ENCODE data around the gene EXOC6B.
"Not testable (repeated sequence)": the region's sequence is repeated elsewhere in the genome, so short reads cannot be mapped to it uniquely, and the experiment has no call there.

The EXOC6B gene

GRCh38 chr2:72539071-72539552, 286.7 kb downstream of the EXOC6B start:
- DNase-seq = no peak

- DNase-seq = no peak
These were observed 287.3 kb downstream of the EXOC6B start for GRCh38 chr2:72538486-72538885.

- DNase-seq = not testable (repeated sequence)
These were observed 290.2 kb downstream of the EXOC6B start for GRCh38 chr2:72535586-72535985.

DNA sequence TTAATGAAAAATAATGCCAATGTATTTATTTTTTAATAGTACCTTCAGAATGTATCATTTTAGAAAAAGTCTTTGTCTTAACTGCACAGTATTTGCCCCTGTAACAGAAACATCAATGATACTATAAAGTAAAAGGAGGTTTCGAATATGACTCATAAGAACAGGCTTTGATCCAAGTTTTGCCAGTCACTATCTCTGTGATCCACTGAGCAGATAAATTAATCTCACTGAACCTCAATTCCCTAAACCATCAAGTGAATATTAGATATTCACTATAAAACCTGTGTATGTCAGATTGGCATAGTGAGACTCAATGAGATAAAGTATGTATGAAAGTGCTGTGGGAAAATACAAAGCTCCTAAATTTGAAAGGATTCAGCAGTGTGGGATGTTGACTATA, 292.1 kb downstream of the EXOC6B start:
- no peak for DNase-seq

DNA sequence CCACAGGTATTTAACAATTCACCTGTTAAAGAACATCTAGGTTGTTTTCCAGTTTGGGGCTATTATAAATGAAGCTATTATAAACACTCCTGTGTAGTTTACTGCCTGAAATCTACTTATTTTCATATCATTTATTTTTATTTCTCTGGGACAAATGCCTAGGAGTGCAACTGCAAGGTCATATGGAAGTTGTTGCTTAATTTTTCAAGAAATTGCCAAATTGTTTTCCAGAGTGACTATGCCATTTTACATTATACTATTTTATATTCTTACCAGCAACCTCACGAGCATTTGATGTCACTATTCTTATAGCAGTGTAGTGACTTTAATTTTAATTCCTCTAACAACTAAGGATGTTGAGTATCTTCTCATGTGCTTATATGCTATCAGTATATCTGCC, 298.4 kb downstream of the EXOC6B start:
- no peak for DNase-seq

- no peak for DNase-seq
These were observed 299.2 kb downstream of the EXOC6B start for GRCh38 chr2:72526623-72527022.

DNA sequence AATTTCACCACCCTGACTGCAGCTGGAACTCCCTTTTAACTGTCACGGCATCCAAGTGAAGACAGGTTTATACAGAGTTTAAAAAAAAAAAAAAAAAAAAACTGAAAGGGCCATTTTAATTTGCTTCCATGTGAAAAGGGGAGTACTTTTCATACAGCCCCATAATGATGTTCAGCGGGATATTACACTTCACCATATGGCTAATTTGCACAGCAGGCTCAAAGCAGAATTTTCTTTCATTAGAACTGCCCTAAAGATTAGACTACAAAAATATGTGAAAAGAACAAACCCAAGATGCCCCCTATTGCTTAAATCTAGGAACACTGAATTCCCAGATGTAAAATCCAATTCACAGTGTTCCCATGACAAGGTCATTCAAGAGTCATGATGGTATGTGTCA, 301.8 kb downstream of the EXOC6B start:
- no peak for DNase-seq

- DNase-seq = no peak
These were observed 310.1 kb downstream of the EXOC6B start for GRCh38 chr2:72515696-72516095.

GRCh38 chr2:72513011-72513410, 312.8 kb downstream of the EXOC6B start:
- no peak for DNase-seq

- DNase-seq = no peak
These were observed 313.5 kb downstream of the EXOC6B start for GRCh38 chr2:72512376-72512775.

GRCh38 chr2:72511906-72512305, 313.9 kb downstream of the EXOC6B start:
- no peak for DNase-seq

- no peak for DNase-seq
These were observed 328.1 kb downstream of the EXOC6B start for GRCh38 chr2:72497763-72498162.

DNA sequence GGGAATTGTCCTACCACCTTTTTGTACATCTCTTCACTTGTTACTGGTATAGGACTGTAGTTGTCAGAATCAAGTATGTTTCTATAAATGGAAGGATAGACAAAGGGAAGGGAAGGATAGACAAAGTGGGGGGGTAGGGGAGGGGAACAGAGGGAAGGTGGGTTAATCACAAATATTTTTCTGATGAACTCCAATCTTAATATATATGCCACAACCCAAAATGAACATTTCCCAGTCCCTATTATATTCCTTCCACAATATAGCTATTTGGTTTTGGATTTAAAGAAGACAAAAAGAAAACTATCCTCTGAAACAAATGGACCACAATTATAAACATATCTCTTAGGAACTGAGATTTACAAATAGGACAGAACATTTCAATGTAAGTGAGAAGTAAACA, 329.4 kb downstream of the EXOC6B start:
- no peak for DNase-seq

DNA sequence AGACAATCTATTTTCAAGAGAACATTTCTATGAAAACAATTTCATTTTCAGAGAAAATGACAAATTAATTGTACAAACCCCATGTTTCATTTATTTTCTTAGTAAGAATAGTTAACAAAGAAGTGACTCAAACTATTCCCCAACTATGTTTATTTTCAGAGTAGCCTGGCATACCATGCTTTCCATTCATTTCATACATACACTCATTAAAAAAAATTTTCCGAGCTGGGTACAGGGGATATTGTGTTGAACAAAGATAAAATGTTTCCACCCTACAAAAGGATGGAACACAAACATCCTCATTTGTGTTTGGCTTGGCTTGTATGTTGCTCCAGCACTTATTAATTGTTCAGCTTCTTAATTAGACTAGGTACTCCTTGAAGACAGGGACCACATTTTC, 331.4 kb downstream of the EXOC6B start:
- no peak for DNase-seq

DNA sequence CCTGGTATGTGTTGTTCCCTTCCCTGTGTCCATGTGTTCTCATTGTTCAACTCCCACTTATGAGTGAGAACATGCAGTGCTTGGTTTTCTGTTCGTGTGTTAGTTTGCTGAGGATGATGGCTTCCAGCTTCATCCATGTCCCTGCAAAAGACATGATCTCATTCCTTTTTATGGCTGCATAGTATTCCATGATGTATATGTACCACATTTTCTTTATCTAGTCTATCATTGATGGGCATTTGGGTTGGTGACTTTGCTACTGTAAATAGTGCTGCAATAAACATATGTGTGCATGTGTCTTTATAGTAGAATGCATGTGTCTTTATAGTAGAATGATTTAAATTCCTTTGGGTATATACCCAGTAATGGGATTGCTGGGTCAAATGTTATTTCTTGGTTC, 341.2 kb downstream of the EXOC6B start:
- not testable (repeated sequence) for DNase-seq

DNA sequence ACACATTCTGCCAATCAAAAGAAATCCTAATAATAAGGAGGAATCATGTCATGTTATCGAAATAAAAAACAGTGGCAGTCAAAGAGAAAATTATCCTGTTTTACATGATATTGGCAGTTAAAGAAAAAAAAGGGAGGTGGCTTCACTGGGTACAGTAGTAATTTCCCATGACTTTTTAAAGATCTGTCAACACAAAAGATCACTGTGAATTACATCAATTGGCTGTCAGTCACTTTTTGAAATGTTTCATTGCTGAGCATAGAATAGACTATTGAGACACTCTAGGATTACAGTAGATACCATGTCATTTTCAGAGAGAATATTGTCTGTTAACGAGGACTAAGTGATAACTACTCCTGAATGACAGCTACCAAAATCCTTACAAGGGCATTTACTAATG, 342.5 kb downstream of the EXOC6B start:
- no peak for DNase-seq

DNA sequence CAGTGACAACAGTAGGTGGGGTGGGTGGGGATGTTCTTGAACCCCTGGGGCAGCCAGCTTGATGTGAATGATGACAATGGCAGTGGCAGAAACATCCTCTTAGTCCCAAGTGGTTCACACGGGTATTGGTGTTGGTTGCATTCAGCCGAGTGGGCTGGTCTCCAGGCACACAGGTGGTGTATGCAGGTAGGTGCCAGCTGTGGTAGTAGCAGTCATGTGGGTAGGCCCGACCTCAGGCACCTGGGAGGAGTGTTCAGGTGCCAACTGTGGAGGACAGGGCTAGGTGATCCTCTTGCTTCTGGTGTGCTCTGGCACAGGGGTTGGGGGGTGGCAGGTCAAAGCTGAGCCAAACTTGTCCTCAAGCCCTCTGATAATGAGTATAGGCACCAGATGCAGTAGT, 350.6 kb downstream of the EXOC6B start:
- no peak for DNase-seq

DNA sequence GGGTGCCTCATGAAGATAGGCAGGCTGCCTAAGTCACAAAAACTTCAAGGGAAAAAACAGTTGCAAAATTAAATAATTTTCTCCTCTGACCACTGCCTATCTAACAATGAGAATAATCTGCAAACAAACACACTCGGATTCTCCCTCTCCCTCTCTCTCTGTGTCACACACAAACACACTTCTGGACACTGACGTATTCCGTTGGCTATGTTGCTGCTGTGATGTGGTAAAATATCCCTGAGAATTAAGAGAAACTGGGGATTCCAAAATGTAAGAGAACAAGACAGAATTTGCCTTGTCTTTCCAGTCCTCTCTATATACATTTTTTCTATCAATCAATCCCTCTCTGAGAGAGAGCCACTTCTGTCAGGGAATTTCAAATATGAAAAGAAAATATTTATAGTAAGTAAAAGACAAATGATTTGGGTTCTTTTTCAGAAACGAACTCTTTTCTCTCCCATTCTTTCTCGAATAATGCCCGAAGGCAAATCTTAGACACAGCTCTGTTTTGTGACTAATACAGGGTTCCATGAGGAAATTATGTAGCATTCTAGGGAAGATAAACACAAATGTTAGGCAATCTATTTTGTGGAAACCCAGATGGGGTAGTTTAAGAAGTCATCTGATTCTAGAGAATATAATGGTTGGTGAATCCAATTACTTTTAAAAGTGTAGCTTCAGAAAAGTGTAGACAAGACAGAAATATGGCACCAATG, 367.9 kb downstream of the EXOC6B start:
- no peak for DNase-seq

GRCh38 chr2:72454189-72454588, 371.6 kb downstream of the EXOC6B start:
- DNase-seq = no peak

DNA sequence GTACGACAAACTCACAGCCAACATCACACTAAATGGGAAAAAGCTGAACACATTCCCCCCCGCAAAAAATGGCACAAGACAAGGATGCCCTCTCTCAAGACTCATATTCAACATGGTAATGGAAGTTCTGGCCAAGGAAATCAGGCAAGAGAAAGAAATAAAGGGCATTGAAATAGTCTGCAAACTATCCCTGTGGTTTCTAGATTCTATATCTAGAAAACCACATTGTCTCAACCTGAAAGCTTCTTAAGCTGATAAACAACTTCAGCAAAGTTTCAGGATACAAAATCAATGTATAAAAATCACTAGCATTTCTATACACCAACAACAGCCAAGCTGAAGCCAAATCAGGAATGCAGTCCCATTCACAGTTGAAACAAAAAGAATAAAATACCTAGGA, 383.6 kb downstream of the EXOC6B start:
- DNase-seq = no peak

GRCh38 chr2:72439892-72440291, 385.9 kb downstream of the EXOC6B start:
- DNase-seq = no peak

- no peak for DNase-seq
These were observed 387.5 kb downstream of the EXOC6B start for GRCh38 chr2:72438364-72438763.

- DNase-seq = no peak
These were observed 394.1 kb downstream of the EXOC6B start for GRCh38 chr2:72431737-72432136.

- DNase-seq = no peak
These were observed 398.6 kb downstream of the EXOC6B start for GRCh38 chr2:72427022-72427861.
